Measurements from ENCODE around the gene NDUFAF7.
A peak's percentile ranks its signal among the peaks of the same experiment; 100 is the strongest.
"Not testable (repeated sequence)": the region's sequence is repeated elsewhere in the genome, so short reads cannot be mapped to it uniquely, and the experiment has no call there.

The NDUFAF7 gene

DNA sequence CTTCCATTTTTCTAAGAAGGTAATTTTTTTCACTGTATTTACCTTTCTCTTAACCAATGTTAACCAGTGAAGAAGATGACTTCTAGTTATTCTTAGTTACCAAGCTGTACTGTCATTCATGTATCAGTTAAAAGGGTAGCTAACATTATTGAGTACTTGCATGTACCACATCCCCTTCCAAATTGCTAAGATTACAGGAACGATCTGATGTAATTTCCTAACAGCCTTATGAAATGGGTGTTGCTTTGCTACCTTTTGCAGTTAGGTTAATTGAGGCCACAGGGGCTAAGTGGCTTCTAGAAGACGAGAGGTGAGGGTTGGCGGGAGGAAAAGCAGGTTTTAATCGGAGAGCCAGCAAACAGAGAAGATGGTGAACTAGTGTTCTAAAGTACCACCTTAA is 41.2 kb upstream of the NDUFAF7 start:
- Histone ChIP-seq H3K4me3 (replicated peaks; ENCODE audit: low read depth, low read length) (no peak overlapping the region), H3K36me3 (ENCODE audit: control insufficient read depth, insufficient read depth, low read length) (no peaks in the 10 kb centered on the region), H3K27me3 (replicated peaks; ENCODE audit: control insufficient read depth, insufficient read depth, low read length) (no peaks in the 10 kb centered on the region)
- TF ChIP-seq, protein P1, sequence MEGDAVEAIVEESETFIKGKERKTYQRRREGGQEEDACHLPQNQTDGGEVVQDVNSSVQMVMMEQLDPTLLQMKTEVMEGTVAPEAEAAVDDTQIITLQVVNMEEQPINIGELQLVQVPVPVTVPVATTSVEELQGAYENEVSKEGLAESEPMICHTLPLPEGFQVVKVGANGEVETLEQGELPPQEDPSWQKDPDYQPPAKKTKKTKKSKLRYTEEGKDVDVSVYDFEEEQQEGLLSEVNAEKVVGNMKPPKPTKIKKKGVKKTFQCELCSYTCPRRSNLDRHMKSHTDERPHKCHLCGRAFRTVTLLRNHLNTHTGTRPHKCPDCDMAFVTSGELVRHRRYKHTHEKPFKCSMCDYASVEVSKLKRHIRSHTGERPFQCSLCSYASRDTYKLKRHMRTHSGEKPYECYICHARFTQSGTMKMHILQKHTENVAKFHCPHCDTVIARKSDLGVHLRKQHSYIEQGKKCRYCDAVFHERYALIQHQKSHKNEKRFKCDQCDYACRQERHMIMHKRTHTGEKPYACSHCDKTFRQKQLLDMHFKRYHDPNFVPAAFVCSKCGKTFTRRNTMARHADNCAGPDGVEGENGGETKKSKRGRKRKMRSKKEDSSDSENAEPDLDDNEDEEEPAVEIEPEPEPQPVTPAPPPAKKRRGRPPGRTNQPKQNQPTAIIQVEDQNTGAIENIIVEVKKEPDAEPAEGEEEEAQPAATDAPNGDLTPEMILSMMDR (IDR thresholded peaks at IDR 0.05; ENCODE audit: insufficient read depth, low read length, poor library complexity, severe bottlenecking) = no peak
- no peak for DNase-seq (ENCODE audit: extremely low read depth, insufficient read length)

DNA sequence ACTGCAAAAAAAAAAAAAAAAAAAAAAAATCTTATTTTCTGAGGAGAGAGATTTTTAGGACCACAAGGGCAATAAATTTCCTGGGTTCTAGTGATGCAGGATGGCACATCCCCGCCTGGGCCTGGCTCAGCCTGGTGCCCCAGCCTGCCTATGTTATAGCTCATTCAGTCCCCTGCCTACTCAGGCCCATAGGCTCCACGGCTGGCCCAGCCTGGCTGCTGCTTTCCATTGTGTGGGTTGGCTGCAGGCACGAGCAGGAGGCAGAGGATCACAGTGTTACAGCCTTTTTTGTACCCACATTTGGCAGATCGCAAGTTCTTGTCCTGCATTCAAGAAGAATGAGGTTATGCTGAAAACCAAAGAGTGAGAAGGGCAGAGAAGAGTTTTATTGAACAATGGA is 40.2 kb upstream of the NDUFAF7 start:
- no peaks in the 10 kb centered on the region for H3K36me3 ChIP-seq (ENCODE audit: control insufficient read depth, insufficient read depth, low read length)
- no peak overlapping the region for H3K4me3 ChIP-seq (replicated peaks; ENCODE audit: low read depth, low read length)
- TF ChIP-seq, protein P1 (IDR thresholded peaks at IDR 0.05; ENCODE audit: insufficient read depth, low read length, poor library complexity, severe bottlenecking) = no peak
- no peak for DNase-seq (ENCODE audit: extremely low read depth, insufficient read length)
- no peaks in the 10 kb centered on the region for H3K27me3 ChIP-seq (replicated peaks; ENCODE audit: control insufficient read depth, insufficient read depth, low read length)

DNA sequence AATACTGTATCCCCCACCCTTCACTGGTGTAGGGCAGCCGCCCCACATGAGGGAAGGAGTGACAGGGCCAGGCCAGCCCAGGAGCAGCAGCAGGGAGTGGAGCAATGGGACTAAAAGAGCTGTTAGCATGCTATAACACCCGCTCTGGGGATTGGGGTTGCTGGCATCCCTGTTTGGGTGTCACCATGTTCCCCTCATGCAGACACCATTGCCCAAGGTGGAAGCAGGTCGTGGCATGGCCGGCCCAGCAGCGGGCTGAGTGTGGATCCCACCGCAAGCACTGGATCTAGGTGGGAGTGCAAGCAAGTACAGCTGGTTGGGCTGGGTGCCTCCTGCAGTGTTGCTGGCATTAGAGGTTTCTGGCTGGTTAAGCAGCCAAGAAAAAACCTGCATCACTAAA is 39.7 kb upstream of the NDUFAF7 start:
- Histone ChIP-seq H3K4me3 (replicated peaks; ENCODE audit: low read depth, low read length) (no peak overlapping the region), H3K36me3 (ENCODE audit: control insufficient read depth, insufficient read depth, low read length) (no peaks in the 10 kb centered on the region), H3K27me3 (replicated peaks; ENCODE audit: control insufficient read depth, insufficient read depth, low read length) (no peaks in the 10 kb centered on the region)
- TF ChIP-seq, protein P1 (IDR thresholded peaks at IDR 0.05; ENCODE audit: insufficient read depth, low read length, poor library complexity, severe bottlenecking) = no peak
- DNase-seq (ENCODE audit: extremely low read depth, insufficient read length) = no peak

DNA sequence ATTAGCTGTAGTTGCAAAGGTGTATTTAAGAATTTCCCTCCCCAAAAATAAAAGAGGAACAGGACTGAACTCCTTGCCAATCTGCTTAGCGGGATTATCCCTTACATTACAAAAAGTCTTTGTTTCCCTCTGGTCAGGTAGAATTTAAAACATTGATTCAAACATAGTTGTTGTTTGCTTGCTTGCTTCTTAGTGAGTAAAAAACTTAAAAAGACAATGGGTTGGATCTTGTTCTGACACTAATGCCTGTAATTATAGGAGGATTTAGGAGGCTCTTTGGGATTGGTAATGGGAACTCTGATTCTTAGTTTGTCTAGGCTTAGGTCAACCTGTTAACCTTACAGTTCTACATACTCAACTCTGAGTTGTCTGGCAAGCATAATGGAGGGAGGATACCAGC is 38.9 kb upstream of the NDUFAF7 start:
- TF ChIP-seq, protein P1 (IDR thresholded peaks at IDR 0.05; ENCODE audit: insufficient read depth, low read length, poor library complexity, severe bottlenecking) = no peak
- Histone ChIP-seq H3K36me3 (ENCODE audit: control insufficient read depth, insufficient read depth, low read length) (no peaks in the 10 kb centered on the region), H3K27me3 (replicated peaks; ENCODE audit: control insufficient read depth, insufficient read depth, low read length) (no peaks in the 10 kb centered on the region), H3K4me3 (replicated peaks; ENCODE audit: low read depth, low read length) (no peak overlapping the region)
- DNase-seq (ENCODE audit: extremely low read depth, insufficient read length) = no peak

DNA sequence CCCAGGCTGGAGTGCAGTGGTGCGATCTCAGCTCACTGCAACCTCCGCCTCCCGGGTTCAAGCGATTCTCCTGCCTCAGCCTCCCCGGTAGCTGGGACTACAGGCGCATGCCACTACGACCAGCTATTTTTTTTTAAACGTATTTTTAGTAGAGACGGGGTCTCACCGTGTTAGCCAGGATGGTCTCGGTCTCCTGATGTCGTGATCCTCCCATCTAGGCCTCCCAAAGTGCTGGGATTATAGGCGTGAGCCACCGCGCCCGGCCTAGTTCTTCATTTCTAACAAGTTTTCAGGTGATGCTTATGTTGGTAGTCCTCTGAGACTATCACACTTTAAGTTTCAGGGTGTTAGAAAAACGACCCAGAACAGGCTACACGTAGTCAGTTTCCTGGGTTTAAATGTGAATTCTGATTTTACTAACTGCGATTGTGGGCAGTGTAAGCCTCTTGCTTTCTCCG is 35.6 kb upstream of the NDUFAF7 start:
- peak overlapping the region; percentile 93 for H3K4me3 ChIP-seq (replicated peaks; ENCODE audit: low read depth, low read length)
- not testable (repeated sequence) for DNase-seq (ENCODE audit: extremely low read depth, insufficient read length); H3K27me3 ChIP-seq (replicated peaks; ENCODE audit: control insufficient read depth, insufficient read depth, low read length); H3K36me3 ChIP-seq (ENCODE audit: control insufficient read depth, insufficient read depth, low read length)

DNA sequence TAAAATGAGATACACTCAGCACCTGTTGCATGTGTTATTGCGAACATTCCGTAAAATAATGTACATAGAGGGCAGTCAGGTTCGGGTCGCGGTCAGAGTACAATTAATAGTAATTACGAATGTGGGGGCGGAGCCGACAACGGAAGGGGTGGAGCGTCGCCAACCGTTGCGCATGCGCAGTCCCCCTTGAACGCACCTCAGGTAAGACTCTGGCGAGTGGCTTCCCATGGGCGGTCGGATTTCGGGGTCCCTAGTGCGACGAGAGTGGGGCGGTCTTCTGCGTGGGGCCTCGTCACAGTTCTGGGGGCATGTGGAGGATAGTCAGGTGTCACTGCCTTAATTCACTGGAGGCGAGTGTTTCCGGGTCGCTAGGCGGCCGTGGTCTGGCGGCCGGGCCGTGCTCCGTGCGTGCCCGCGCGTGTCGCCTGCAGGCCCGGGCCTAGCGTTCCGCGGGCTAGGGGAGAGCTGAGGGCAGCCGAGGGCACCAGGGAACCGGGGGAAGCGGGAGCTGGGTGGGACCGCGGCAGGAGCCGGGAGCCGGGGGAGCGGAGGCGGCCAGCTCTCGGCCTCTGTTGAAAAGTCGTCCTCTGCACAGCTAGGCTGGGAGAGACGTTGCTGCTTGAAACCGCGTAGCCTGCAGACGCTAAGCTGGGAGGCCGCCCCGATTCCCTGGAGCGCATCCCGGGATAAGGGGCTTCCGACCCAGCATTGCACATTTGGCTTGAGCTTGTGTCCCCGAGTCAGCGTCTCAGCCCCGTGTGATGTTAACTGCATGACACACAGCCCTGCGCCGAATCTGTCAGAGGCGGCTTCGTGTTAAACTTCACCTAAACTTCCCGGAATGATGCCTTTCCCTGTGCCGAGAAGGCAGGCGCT is 34.9 kb upstream of the NDUFAF7 start, which contains the start of gene CEBPZOS:
Gene CEBPZOS (plus strand): TSS at position 177 of the 876 bp plus-strand sequence. CDS start 3,209 bp downstream, outside the sequence.
- Histone ChIP-seq H3K4me3 (replicated peaks; ENCODE audit: low read depth, low read length) (peak within 1 kb of the TSS; percentile 93), H3K27me3 (replicated peaks; ENCODE audit: control insufficient read depth, insufficient read depth, low read length) (no peaks in the 10 kb centered on the region), H3K36me3 (ENCODE audit: control insufficient read depth, insufficient read depth, low read length) (peaks cover 2% of the 10 kb centered on the region; the same call in 1 of the 2 replicates)
- peak; percentile 93 for DNase-seq (ENCODE audit: extremely low read depth, insufficient read length)
- TF ChIP-seq, protein P1 (IDR thresholded peaks at IDR 0.05; ENCODE audit: insufficient read depth, low read length, poor library complexity, severe bottlenecking) = no peak
